Heart right ventricle (tissue), 16 donors: Measurements from ENCODE around the gene TICRR. TPM values are rescaled to one million over a fixed set of nuclear protein-coding genes. Genes with fewer than 3 reads are reported as not detected.
A peak's percentile ranks its signal among the peaks of the same experiment; 100 is the strongest.

Source experiments
- ATAC-seq, 8 donors: fragments of 200-7000 bp; cut with Tn5 transposase; one replicate each; pipeline ENCODE4 v1.9.1; 2020; ENCODE audit warnings: mild to moderate bottlenecking in 8 of 8, moderate library complexity in 8 of 8, moderate number of reproducible peaks in 1 of 8
- DNase-seq, 2 donors: peaks; one replicate each; pipeline ENCODE4 v3.0.0-alpha.2; 2020
- H3K27ac ChIP-seq, 10 donors: fragments of 200-600 bp; sonication (generic) in 2 of 10; one replicate each; pipeline versions ENCODE4 v1.5.0 to v1.8.0; 2020 to 2022; ENCODE audit warnings: mild to moderate bottlenecking in 3 of 10
- H3K27me3 ChIP-seq, 7 donors: fragments of 200-600 bp; one replicate each; pipeline ENCODE4 v1.8.0; 2021 to 2022; ENCODE audit warnings: mild to moderate bottlenecking in 2 of 7
- H3K36me3 ChIP-seq, 9 donors: fragments of 200-600 bp; sonication (generic) in 1 of 9; one replicate each; pipeline versions ENCODE4 v1.5.0 to v1.8.0; 2020 to 2022; ENCODE audit warnings: mild to moderate bottlenecking in 2 of 9
- H3K4me1 ChIP-seq, 9 donors: fragments of 200-600 bp; sonication (generic) in 1 of 9; one replicate each; pipeline versions ENCODE4 v1.5.0 to v1.8.0; 2020 to 2022; ENCODE audit warnings: mild to moderate bottlenecking in 4 of 9
- H3K4me3 ChIP-seq, 10 donors: fragments of 200-600 bp; sonication (generic) in 2 of 10; one replicate each; pipeline versions ENCODE4 v1.5.0 to v1.8.0; 2020 to 2022; ENCODE audit warnings: mild to moderate bottlenecking in 7 of 10, moderate library complexity in 2 of 10
- H3K9me3 ChIP-seq, 11 donors: fragments of 200-600 bp in 10 of 11; sonication (generic) in 2 of 11; one replicate each; pipeline versions ENCODE4 v1.5.0 to v1.8.0; 2013 to 2022; ENCODE audit warnings: mild to moderate bottlenecking in 2 of 11, control low read depth in 1 of 11, moderate library complexity in 1 of 11
- WGBS, 2 donors: extraction: QIAGEN DNeasy Blood & Tissue Kit; methylation state at CpG; one replicate each; pipeline ENCODE4 v1.1.7; 2013; ENCODE audit warnings: inconsistent platforms in 1 of 2; 5-methylcytosine and 5-hydroxymethylcytosine counted together
- intact Hi-C, 10 donors: fragments of 100-400 bp; cut with DNase I; formaldehyde crosslinking; loops; one replicate each; pipeline versions ENCODE4 v1.11.1 to v1.14.2; 2022
- polyA plus RNA-seq, 2 donors: library from polyadenylated mRNA; stranded (reverse); fragments of 200-250 nt; gene quantifications; one replicate each; pipeline ENCODE4 v1.2.3, GENCODE V29; 2013
- total RNA-seq, 10 donors: library from RNA; stranded (reverse); fragmentation: NEBNext Ultra II Directional in 3 of 10; extraction: Animal tissue kit (Norgen Biotek cat#: 25700) in 3 of 10; gene quantifications; one replicate each; pipeline versions ENCODE4 v1.2.1 to v1.2.4, GENCODE V29; 2021 to 2023
- TF ChIP-seq, protein P1 (sequence below), 9 donors: fragments of 200-600 bp; sonication (generic) in 2 of 9; IDR thresholded peaks; one replicate each; pipeline versions ENCODE4 v1.5.0 to v1.8.0; 2021 to 2022; ENCODE audit warnings: antibody characterized with exemption in 9 of 9, mild to moderate bottlenecking in 5 of 9, moderate library complexity in 1 of 9
- donor health status: Arrhythmogenic right ventricular cardiomyopathy.
- donor health status: ischemic (EF 13 %, LVEDD 7.1; RV severe dilation, severe dysfunction).
- donor health status: healthy with polysubstance abuse.
- donor health status: DM: no; HTN: yes; CAD: no.
- donor health status: DM: no; HTN: no; CAD: no.
- donor health status: ischemic (EF 25% LVEDD 6.9; RV normal size, moderate dysfunction).
- donor health status: ischemic (EF 25% LVEDD 5.7; RV mildly dilated, moderate dysfunction).
- donor health status: healthy.
- donor health status: DM: yes; HTN: yes; CAD: no.
- donor health status: Ischemic cardiomyopathy.
- donor health status: ischemic (EF 35%, LVEDD 5.7; RV mildly dilated, moderate dysfunction).
- donor health status: nonischemic (EF 11% LVEDD 7.7; RV severe dilation, severe dysfunction).
- donor health status: DM: yes; HTN: yes; CAD: no.
- donor health status: PGD.
- donor health status: ischemic (EF 29% LVEDD 5.4; RV normal size, mild dysfunction).
- donor health status: nonischemic (EF 23%, LVEDD 6.1; RV moderate dilation, normal function).

The TICRR gene
- total and polyA plus RNA-seq, 12 donors, result under 0.01 to 0.93 (median 0.05) TPM; not detected in 6

GRCh38 chr15:89666858-89667705 is 91.8 kb downstream of the TICRR start:
- intact Hi-C loops, result no loop called here
- WGBS, 2 donors, result 79 to 80% methylated on average over 13 of the region's 13 CpGs

DNA sequence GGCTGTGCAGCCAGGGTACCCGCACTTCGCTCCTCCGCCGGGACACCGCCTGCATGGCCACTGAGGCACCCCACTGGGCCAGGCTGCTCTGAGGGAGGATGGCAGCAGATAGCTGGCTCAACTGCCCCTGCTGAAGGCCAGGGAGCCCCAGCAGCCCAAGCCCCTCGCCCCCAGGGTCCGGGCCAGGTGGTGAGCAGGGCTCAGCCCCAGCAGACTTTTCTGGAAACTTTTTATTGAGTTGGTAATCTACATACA is 92.4 kb downstream of the TICRR start:
- Histone ChIP-seq H3K27ac (no peak overlapping the region), H3K36me3 (no peaks in the 10 kb centered on the region), H3K4me3 (no peak overlapping the region), H3K27me3 (peaks cover 0 to 10% (median 0%) of the 10 kb centered on the region in 7 donors), H3K9me3 (no peaks in the 10 kb centered on the region), H3K4me1 (peaks cover 9 to 25% (median 21%) of the 10 kb centered on the region in 9 donors)
- intact Hi-C loops, result no loop called here
- ATAC-seq, result no peak
- 93 to 96% methylated on average over 7 of the region's 7 CpGs for WGBS, 2 donors
- DNase-seq, result no peak
- TF ChIP-seq, protein P1, sequence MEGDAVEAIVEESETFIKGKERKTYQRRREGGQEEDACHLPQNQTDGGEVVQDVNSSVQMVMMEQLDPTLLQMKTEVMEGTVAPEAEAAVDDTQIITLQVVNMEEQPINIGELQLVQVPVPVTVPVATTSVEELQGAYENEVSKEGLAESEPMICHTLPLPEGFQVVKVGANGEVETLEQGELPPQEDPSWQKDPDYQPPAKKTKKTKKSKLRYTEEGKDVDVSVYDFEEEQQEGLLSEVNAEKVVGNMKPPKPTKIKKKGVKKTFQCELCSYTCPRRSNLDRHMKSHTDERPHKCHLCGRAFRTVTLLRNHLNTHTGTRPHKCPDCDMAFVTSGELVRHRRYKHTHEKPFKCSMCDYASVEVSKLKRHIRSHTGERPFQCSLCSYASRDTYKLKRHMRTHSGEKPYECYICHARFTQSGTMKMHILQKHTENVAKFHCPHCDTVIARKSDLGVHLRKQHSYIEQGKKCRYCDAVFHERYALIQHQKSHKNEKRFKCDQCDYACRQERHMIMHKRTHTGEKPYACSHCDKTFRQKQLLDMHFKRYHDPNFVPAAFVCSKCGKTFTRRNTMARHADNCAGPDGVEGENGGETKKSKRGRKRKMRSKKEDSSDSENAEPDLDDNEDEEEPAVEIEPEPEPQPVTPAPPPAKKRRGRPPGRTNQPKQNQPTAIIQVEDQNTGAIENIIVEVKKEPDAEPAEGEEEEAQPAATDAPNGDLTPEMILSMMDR (IDR thresholded peaks at IDR 0.05), result no peak

More at GRCh38 chr15:89666858-89667705, 91.8 kb downstream of the TICRR start:
- peaks cover 0 to 10% (median 0%) of the 10 kb centered on the region in 7 donors for H3K27me3 ChIP-seq
- no peak overlapping the region for H3K4me3 ChIP-seq
- no peak for DNase-seq
- TF ChIP-seq, protein P1 (IDR thresholded peaks at IDR 0.05), result no peak
- H3K9me3 ChIP-seq, result no peaks in the 10 kb centered on the region
- H3K4me1 ChIP-seq, result peaks cover 12 to 31% (median 27%) of the 10 kb centered on the region in 9 donors
- peak overlapping the region in 1 of 10 donors; percentile 96 for H3K27ac ChIP-seq
- no peaks in the 10 kb centered on the region for H3K36me3 ChIP-seq
- peak in 2 of 8 donors; percentile 3 to 4 for ATAC-seq

GRCh38 chr15:89668171-89668570 is 92.9 kb downstream of the TICRR start:
- intact Hi-C loops, result no loop called here
- 91 to 95% methylated on average over 3 of the region's 3 CpGs for WGBS, 2 donors
- H3K36me3 ChIP-seq, result no peaks in the 10 kb centered on the region
- peaks cover 0 to 10% (median 0%) of the 10 kb centered on the region in 7 donors for H3K27me3 ChIP-seq
- no peak overlapping the region for H3K27ac ChIP-seq
- no peak overlapping the region for H3K4me3 ChIP-seq
- TF ChIP-seq, protein P1 (IDR thresholded peaks at IDR 0.05), result no peak
- no peaks in the 10 kb centered on the region for H3K9me3 ChIP-seq
- ATAC-seq, result no peak
- no peak for DNase-seq
- peaks cover 4 to 20% (median 16%) of the 10 kb centered on the region in 9 donors for H3K4me1 ChIP-seq

DNA sequence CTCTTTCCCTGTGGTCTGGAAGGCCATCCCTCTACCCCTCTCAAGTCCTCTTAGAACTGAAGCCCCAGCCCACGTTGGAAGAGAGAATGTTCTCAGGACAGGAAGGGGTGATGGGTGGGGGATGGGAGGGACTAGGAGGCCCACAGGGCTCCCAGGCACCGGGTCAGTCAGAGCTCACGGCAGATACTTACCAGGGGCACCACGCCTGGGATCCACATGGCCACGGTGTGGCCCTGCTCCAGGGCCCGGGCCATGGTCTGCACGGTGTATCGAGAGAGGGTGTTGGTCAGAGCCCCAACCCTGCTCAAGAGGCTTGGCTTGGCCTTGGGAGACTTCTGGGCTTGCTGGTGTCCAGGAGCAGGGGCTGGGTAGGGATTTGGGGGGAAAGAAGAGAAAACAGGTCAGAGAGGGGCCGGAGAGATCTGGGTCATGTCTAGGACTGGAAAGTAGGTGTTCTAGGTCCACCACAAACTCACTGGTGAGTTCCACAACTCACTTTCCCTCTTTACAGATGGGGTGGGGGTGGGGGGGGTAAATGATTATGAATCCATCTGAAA is 94.1 kb downstream of the TICRR start:
- 75 to 76% methylated on average over 9 of the region's 9 CpGs for WGBS, 2 donors
- Histone ChIP-seq H3K9me3 (no peaks in the 10 kb centered on the region), H3K36me3 (no peaks in the 10 kb centered on the region), H3K4me1 (peaks cover 2 to 17% (median 13%) of the 10 kb centered on the region in 9 donors), H3K27me3 (peaks cover 0 to 10% (median 0%) of the 10 kb centered on the region in 7 donors), H3K4me3 (no peak overlapping the region), H3K27ac (no peak overlapping the region)
- DNase-seq (no peak), ATAC-seq (no peak)
- intact Hi-C loops, result no loop called here
- TF ChIP-seq, protein P1 (IDR thresholded peaks at IDR 0.05), result no peak
